HG02571 (cell line): ENCODE data around the gene SMOC2.

Experiments used
- ATAC-seq: cut with Tn5 transposase; IDR thresholded peaks from one replicate; pipeline ENCODE4 v1.9.1; 2021; ENCODE audit warnings: mild to moderate bottlenecking, moderate library complexity; ENCODE audit not compliant: unreplicated experiment

Gene SMOC2

GRCh38 chr6:168513766-168514165, 72.8 kb downstream of the SMOC2 start:
- ATAC-seq, result no peak

GRCh38 chr6:168514216-168514615, 73.2 kb downstream of the SMOC2 start:
- ATAC-seq, result no peak

- no peak for ATAC-seq
These were observed 74.4 kb downstream of the SMOC2 start for GRCh38 chr6:168515376-168515775.

- no peak for ATAC-seq
These were observed 76.2 kb downstream of the SMOC2 start for GRCh38 chr6:168516944-168517741.

GRCh38 chr6:168517742-168518347, 76.9 kb downstream of the SMOC2 start:
- no peak for ATAC-seq

GRCh38 chr6:168518348-168518745, 77.4 kb downstream of the SMOC2 start:
- no peak for ATAC-seq

GRCh38 chr6:168518867-168519266, 77.9 kb downstream of the SMOC2 start:
- ATAC-seq, result no peak

GRCh38 chr6:168520233-168520632, 79.2 kb downstream of the SMOC2 start:
- ATAC-seq, result no peak

GRCh38 chr6:168524571-168525001, 83.6 kb downstream of the SMOC2 start:
- ATAC-seq, result no peak

- no peak for ATAC-seq
These were observed 84.1 kb downstream of the SMOC2 start for GRCh38 chr6:168525114-168525513.

- ATAC-seq, result no peak
These were observed 85.1 kb downstream of the SMOC2 start for GRCh38 chr6:168525926-168526630.

- ATAC-seq, result no peak
These were observed 85.9 kb downstream of the SMOC2 start for GRCh38 chr6:168526841-168527281.

- ATAC-seq, result no peak
These were observed 86.6 kb downstream of the SMOC2 start for GRCh38 chr6:168527451-168528210.

- no peak for ATAC-seq
These were observed 87.6 kb downstream of the SMOC2 start for GRCh38 chr6:168528474-168529095.

GRCh38 chr6:168529214-168529613, 88.2 kb downstream of the SMOC2 start:
- no peak for ATAC-seq

GRCh38 chr6:168530653-168531071, 89.7 kb downstream of the SMOC2 start:
- no peak for ATAC-seq

- no peak for ATAC-seq
These were observed 91.1 kb downstream of the SMOC2 start for GRCh38 chr6:168532070-168532469.

- no peak for ATAC-seq
These were observed 92.4 kb downstream of the SMOC2 start for GRCh38 chr6:168533414-168533813.

- ATAC-seq, result no peak
These were observed 93.3 kb downstream of the SMOC2 start for GRCh38 chr6:168534265-168534664.

GRCh38 chr6:168535711-168536110, 94.7 kb downstream of the SMOC2 start:
- ATAC-seq, result no peak

GRCh38 chr6:168536196-168536595, 95.2 kb downstream of the SMOC2 start:
- no peak for ATAC-seq
